Measurements from ENCODE around the gene XPR1. TPM values are rescaled to one million over a fixed set of nuclear protein-coding genes. Genes with fewer than 3 reads are reported as not detected.
A peak's percentile ranks its signal among the peaks of the same experiment; 100 is the strongest.

The XPR1 gene
- total and polyA plus RNA-seq, 10 of the 15 experiments (the other 5 are each of a cell fraction or from before 2014, with no cell fraction given), result 1.1 to 33.9 (median 11.3) TPM

DNA sequence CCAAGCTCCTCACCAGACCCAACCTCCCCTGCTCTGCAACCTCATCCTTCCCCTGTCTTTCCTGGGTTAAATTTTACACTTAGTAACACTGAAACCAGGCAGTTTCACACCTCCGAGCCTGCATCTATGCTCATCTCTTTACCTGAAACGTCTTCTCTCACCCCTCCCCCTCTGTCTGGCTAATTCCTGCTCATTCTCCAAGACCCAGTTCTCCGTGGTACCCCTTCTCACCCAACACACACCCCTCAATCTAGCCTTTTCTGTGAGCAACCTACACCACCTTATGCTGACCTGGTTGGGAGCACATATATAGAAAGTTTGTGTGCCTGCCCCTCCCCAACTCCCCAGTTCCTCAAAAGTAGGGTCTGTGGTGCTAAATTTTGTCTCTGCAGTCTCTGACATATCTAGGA lies 277.2 kb downstream of the XPR1 start (continued):
- TF ChIP-seq IKZF2 (IDR thresholded peaks at IDR 0.05) (peak; percentile 74 to 89), BACH1 (IDR thresholded peaks at IDR 0.05; ENCODE audit: borderline replicate concordance) (0 out of 2 replicates have a peak, but pooled peaks have one; percentile 7), RELA (IDR thresholded peaks at IDR 0.05; ENCODE audit: borderline replicate concordance, partially characterized antibody) (no peak), ZBTB4 (CRISPR knock-in tag; IDR thresholded peaks at IDR 0.05) (no peak), GATAD2B (conservative IDR thresholded peaks at IDR 0.05; ENCODE audit: low read depth) (peak; percentile 73; the same call in 1 of the 2 replicates), ATF7 (IDR thresholded peaks at IDR 0.05; ENCODE audit: low read depth) (peak; percentile 61; the same call in 1 of the 2 replicates), SMARCA5 (IDR thresholded peaks at IDR 0.05) (no peak), NR2C2 (IDR thresholded peaks at IDR 0.05; ENCODE audit: borderline replicate concordance, control insufficient read depth, insufficient read length, low read depth) (no peak), EP300 (IDR thresholded peaks at IDR 0.05; ENCODE audit: borderline replicate concordance in 1 of 2, control insufficient read depth in 1 of 2, low read depth in 2 of 2, low read length in 2 of 2) (peak in 1 of 2 experiments; percentile 35; a peak in 2 of 4 replicates), ZZZ3 (IDR thresholded peaks at IDR 0.05; ENCODE audit: control insufficient read depth, insufficient read length, low read depth) (no peak), BHLHE40 (IDR thresholded peaks at IDR 0.05; ENCODE audit: borderline replicate concordance in 1 of 2, low read depth in 2 of 2, low read length in 1 of 2) (no peak), EED (IDR thresholded peaks at IDR 0.05; ENCODE audit: low read depth) (no peak), IKZF1 (conservative IDR thresholded peaks at IDR 0.05) (peak; percentile 87), ETV6 (conservative IDR thresholded peaks at IDR 0.05 in 1 of 2, IDR thresholded peaks at IDR 0.05 in 1 of 2; ENCODE audit: borderline replicate concordance in 1 of 2, low read depth in 1 of 2) (no peak), NR2C1 (IDR thresholded peaks at IDR 0.05) (no peak), DPF2 (IDR thresholded peaks at IDR 0.05) (peak; percentile 94), PAX8 (IDR thresholded peaks at IDR 0.05) (no peak), NBN (IDR thresholded peaks at IDR 0.05) (peak; percentile 93)
- TF ChIP-seq, protein P1, sequence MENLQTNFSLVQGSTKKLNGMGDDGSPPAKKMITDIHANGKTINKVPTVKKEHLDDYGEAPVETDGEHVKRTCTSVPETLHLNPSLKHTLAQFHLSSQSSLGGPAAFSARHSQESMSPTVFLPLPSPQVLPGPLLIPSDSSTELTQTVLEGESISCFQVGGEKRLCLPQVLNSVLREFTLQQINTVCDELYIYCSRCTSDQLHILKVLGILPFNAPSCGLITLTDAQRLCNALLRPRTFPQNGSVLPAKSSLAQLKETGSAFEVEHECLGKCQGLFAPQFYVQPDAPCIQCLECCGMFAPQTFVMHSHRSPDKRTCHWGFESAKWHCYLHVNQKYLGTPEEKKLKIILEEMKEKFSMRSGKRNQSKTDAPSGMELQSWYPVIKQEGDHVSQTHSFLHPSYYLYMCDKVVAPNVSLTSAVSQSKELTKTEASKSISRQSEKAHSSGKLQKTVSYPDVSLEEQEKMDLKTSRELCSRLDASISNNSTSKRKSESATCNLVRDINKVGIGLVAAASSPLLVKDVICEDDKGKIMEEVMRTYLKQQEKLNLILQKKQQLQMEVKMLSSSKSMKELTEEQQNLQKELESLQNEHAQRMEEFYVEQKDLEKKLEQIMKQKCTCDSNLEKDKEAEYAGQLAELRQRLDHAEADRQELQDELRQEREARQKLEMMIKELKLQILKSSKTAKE (IDR thresholded peaks at IDR 0.05; ENCODE audit: low read depth, poor library complexity, severe bottlenecking), result peak; percentile 42
- TF ChIP-seq, protein P2, sequence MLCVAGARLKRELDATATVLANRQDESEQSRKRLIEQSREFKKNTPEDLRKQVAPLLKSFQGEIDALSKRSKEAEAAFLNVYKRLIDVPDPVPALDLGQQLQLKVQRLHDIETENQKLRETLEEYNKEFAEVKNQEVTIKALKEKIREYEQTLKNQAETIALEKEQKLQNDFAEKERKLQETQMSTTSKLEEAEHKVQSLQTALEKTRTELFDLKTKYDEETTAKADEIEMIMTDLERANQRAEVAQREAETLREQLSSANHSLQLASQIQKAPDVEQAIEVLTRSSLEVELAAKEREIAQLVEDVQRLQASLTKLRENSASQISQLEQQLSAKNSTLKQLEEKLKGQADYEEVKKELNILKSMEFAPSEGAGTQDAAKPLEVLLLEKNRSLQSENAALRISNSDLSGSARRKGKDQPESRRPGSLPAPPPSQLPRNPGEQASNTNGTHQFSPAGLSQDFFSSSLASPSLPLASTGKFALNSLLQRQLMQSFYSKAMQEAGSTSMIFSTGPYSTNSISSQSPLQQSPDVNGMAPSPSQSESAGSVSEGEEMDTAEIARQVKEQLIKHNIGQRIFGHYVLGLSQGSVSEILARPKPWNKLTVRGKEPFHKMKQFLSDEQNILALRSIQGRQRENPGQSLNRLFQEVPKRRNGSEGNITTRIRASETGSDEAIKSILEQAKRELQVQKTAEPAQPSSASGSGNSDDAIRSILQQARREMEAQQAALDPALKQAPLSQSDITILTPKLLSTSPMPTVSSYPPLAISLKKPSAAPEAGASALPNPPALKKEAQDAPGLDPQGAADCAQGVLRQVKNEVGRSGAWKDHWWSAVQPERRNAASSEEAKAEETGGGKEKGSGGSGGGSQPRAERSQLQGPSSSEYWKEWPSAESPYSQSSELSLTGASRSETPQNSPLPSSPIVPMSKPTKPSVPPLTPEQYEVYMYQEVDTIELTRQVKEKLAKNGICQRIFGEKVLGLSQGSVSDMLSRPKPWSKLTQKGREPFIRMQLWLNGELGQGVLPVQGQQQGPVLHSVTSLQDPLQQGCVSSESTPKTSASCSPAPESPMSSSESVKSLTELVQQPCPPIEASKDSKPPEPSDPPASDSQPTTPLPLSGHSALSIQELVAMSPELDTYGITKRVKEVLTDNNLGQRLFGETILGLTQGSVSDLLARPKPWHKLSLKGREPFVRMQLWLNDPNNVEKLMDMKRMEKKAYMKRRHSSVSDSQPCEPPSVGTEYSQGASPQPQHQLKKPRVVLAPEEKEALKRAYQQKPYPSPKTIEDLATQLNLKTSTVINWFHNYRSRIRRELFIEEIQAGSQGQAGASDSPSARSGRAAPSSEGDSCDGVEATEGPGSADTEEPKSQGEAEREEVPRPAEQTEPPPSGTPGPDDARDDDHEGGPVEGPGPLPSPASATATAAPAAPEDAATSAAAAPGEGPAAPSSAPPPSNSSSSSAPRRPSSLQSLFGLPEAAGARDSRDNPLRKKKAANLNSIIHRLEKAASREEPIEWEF (IDR thresholded peaks at IDR 0.05; ENCODE audit: insufficient replicate concordance, low read depth, low read length), result no peak
